ENCODE measurements around the gene VPS37C. TPM values are rescaled to one million over a fixed set of nuclear protein-coding genes. Genes with fewer than 3 reads are reported as not detected.
"Not testable (repeated sequence)": the region's sequence is repeated elsewhere in the genome, so short reads cannot be mapped to it uniquely, and the experiment has no call there.

Gene VPS37C
- total and polyA plus RNA-seq, 2 donors, result 8.6 to 23.5 TPM

DNA sequence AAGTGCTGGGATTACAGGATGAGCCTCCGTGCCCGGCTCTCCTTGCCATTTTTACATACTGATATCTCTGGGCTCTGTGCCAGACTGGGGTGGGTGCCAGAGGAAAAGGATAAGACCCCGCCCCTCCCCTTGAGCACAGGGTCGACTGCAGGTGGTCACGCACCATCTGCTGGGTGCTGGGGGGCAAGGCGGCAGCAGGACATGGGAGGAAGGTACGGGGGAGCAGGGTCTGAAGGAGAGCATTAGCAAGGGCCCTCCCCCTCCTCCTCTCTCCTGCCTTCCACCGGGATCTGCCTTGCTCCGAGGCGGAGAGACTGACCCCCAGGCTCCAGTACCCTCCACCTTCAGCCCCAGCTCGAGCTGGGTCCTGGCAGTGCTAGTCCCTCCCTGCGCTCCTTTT, 32.4 kb upstream of the VPS37C start:
- no peak overlapping the region for H3K27ac ChIP-seq (ENCODE audit: low read depth)
- WGBS, result 28% methylated on average over 12 of the region's 12 CpGs
- DNase-seq (ENCODE audit: extremely low spot score), result no peak
- no peak overlapping the region for H3K4me3 ChIP-seq (ENCODE audit: low read depth, low read length)
- no peaks in the 10 kb centered on the region for H3K4me1 ChIP-seq (ENCODE audit: insufficient read depth)
- no peaks in the 10 kb centered on the region for H3K36me3 ChIP-seq (ENCODE audit: insufficient read depth)

- Histone ChIP-seq H3K4me1 (ENCODE audit: insufficient read depth) (no peaks in the 10 kb centered on the region), H3K27ac (ENCODE audit: low read depth) (no peak overlapping the region), H3K36me3 (ENCODE audit: insufficient read depth) (no peaks in the 10 kb centered on the region), H3K4me3 (ENCODE audit: low read depth, low read length) (no peak overlapping the region)
- 81% methylated on average over 8 of the region's 8 CpGs for WGBS
- no peak for DNase-seq (ENCODE audit: extremely low spot score)
Observed at GRCh38 chr11:61189933-61190332, 28.7 kb upstream of the VPS37C start.

DNA sequence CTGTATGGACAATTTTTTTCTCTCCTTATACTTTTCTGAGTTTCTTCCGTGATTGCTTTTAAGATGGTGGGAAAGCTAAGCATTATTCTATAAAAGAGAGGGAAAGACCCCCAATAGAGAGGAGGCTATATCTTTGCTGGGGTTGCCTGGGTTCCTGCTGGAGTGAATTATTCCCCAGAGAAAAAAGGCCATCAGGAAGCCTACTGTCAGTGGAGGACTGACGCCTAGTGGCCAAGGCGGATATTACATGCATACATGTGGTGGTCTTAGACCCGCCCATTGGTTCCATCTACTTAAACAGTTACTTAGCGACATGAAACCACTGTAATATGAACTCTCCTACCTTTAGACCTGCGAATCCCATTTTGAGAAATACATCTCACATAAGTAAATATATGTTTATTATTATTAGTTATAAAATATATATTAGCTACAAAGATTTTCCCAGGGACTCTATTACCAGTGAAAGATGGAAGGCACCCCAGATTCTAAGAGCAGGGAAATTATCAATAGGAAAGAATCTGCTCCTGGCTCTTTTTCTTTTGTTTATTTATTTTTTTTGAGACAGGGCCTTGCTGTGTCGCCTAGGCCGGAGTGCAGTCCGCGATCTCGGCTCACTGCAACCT, 26.4 kb upstream of the VPS37C start:
- Histone ChIP-seq H3K4me1 (ENCODE audit: insufficient read depth) (no peaks in the 10 kb centered on the region), H3K36me3 (ENCODE audit: insufficient read depth) (no peaks in the 10 kb centered on the region), H3K27ac (ENCODE audit: low read depth) (no peak overlapping the region), H3K4me3 (ENCODE audit: low read depth, low read length) (no peak overlapping the region)
- 40% methylated on average over 11 of the region's 11 CpGs for WGBS
- no peak for DNase-seq (ENCODE audit: extremely low spot score)

GRCh38 chr11:61186504-61186903, 25.3 kb upstream of the VPS37C start:
- Histone ChIP-seq H3K4me3 (ENCODE audit: low read depth, low read length) (no peak overlapping the region), H3K27ac (ENCODE audit: low read depth) (no peak overlapping the region)
- WGBS, result 81% methylated on average over 8 of the region's 8 CpGs

GRCh38 chr11:61183645-61184044, 22.4 kb upstream of the VPS37C start:
- Histone ChIP-seq H3K36me3 (ENCODE audit: insufficient read depth) (no peaks in the 10 kb centered on the region), H3K4me3 (ENCODE audit: low read depth, low read length) (no peak overlapping the region), H3K27ac (ENCODE audit: low read depth) (no peak overlapping the region), H3K4me1 (ENCODE audit: insufficient read depth) (no peaks in the 10 kb centered on the region)
- DNase-seq (ENCODE audit: extremely low spot score), result no peak
- WGBS, result 69% methylated on average over 4 of the region's 4 CpGs

More at GRCh38 chr11:61186504-61186903, 25.3 kb upstream of the VPS37C start:
- no peak for DNase-seq (ENCODE audit: extremely low spot score)
- Histone ChIP-seq H3K36me3 (ENCODE audit: insufficient read depth) (no peaks in the 10 kb centered on the region), H3K4me1 (ENCODE audit: insufficient read depth) (no peaks in the 10 kb centered on the region)

DNA sequence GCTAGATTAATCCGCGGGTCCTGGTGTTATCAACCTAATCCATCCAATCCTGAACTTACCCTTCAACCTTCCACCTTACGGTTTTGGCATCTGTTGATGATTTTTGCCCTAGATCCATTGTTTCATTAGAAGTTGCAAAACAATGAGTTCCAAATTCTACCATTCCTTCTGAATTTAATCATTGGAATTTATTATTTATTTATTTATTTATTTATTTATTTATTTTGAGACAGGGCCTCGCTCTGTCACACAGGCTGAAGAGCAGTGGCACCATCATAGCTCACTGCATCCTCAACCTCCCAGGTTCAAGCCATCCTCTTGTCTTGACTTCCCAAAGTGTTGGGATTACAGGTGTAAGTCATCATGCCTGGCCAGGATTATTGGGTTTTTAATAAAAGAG, 20.3 kb upstream of the VPS37C start:
- no peak overlapping the region for H3K4me3 ChIP-seq (ENCODE audit: low read depth, low read length)
- no peak overlapping the region for H3K27ac ChIP-seq (ENCODE audit: low read depth)
- no peaks in the 10 kb centered on the region for H3K36me3 ChIP-seq (ENCODE audit: insufficient read depth)
- H3K4me1 ChIP-seq (ENCODE audit: insufficient read depth), result no peaks in the 10 kb centered on the region
- no peak for DNase-seq (ENCODE audit: extremely low spot score)
- WGBS, result 93% methylated on average over 4 of the region's 4 CpGs

GRCh38 chr11:61180205-61180604, 19.0 kb upstream of the VPS37C start:
- not testable (repeated sequence) for H3K4me1 ChIP-seq (ENCODE audit: insufficient read depth); H3K36me3 ChIP-seq (ENCODE audit: insufficient read depth); H3K27ac ChIP-seq (ENCODE audit: low read depth); DNase-seq (ENCODE audit: extremely low spot score); H3K4me3 ChIP-seq (ENCODE audit: low read depth, low read length)
- WGBS, result 92% methylated on average over 6 of the region's 6 CpGs

GRCh38 chr11:61176446-61176845, 15.2 kb upstream of the VPS37C start:
- no peak for DNase-seq (ENCODE audit: extremely low spot score)
- H3K4me3 ChIP-seq (ENCODE audit: low read depth, low read length), result no peak overlapping the region
- 54% methylated on average over 6 of the region's 6 CpGs for WGBS
- no peaks in the 10 kb centered on the region for H3K4me1 ChIP-seq (ENCODE audit: insufficient read depth)
- no peak overlapping the region for H3K27ac ChIP-seq (ENCODE audit: low read depth)
- H3K36me3 ChIP-seq (ENCODE audit: insufficient read depth), result no peaks in the 10 kb centered on the region

- Histone ChIP-seq H3K36me3 (ENCODE audit: insufficient read depth) (no peaks in the 10 kb centered on the region), H3K27ac (ENCODE audit: low read depth) (no peak overlapping the region), H3K4me1 (ENCODE audit: insufficient read depth) (no peaks in the 10 kb centered on the region), H3K4me3 (ENCODE audit: low read depth, low read length) (no peak overlapping the region)
- WGBS, result 86% methylated on average over 6 of the region's 6 CpGs
- no peak for DNase-seq (ENCODE audit: extremely low spot score)
Observed at GRCh38 chr11:61174949-61175348, 13.7 kb upstream of the VPS37C start.

- Histone ChIP-seq H3K27ac (ENCODE audit: low read depth) (no peak overlapping the region), H3K4me3 (ENCODE audit: low read depth, low read length) (no peak overlapping the region), H3K36me3 (ENCODE audit: insufficient read depth) (no peaks in the 10 kb centered on the region), H3K4me1 (ENCODE audit: insufficient read depth) (no peaks in the 10 kb centered on the region)
- WGBS, result 71% methylated on average over 6 of the region's 6 CpGs
- no peak for DNase-seq (ENCODE audit: extremely low spot score)
Observed at GRCh38 chr11:61174273-61174672, 13.0 kb upstream of the VPS37C start.

GRCh38 chr11:61173456-61173855, 12.2 kb upstream of the VPS37C start:
- no peak for DNase-seq (ENCODE audit: extremely low spot score)
- Histone ChIP-seq H3K4me3 (ENCODE audit: low read depth, low read length) (no peak overlapping the region), H3K36me3 (ENCODE audit: insufficient read depth) (no peaks in the 10 kb centered on the region), H3K4me1 (ENCODE audit: insufficient read depth) (no peaks in the 10 kb centered on the region), H3K27ac (ENCODE audit: low read depth) (no peak overlapping the region)
- 75% methylated on average over 4 of the region's 4 CpGs for WGBS

DNA sequence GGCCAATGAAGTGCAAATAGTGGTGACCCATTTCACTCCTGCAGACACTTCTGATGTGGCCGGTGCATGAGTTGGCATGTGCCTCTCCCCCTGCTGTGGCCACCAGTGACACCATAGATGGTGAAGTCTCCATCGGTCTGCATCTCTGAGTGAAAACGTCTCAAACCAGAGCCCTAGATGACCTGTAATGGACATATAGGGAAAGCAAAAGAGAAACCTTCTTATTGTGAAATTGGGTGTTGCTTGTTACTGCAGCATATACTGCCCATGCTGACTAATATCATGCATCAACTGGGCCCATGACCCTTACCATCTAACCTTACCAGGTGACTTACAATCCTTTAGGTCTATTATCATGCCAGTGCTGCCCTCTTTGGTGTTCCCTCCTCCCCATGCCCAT, 11.7 kb upstream of the VPS37C start:
- no peaks in the 10 kb centered on the region for H3K36me3 ChIP-seq (ENCODE audit: insufficient read depth)
- no peak for DNase-seq (ENCODE audit: extremely low spot score)
- no peaks in the 10 kb centered on the region for H3K4me1 ChIP-seq (ENCODE audit: insufficient read depth)
- WGBS, result 92% methylated on average over 3 of the region's 3 CpGs
- H3K4me3 ChIP-seq (ENCODE audit: low read depth, low read length), result no peak overlapping the region
- H3K27ac ChIP-seq (ENCODE audit: low read depth), result no peak overlapping the region

DNA sequence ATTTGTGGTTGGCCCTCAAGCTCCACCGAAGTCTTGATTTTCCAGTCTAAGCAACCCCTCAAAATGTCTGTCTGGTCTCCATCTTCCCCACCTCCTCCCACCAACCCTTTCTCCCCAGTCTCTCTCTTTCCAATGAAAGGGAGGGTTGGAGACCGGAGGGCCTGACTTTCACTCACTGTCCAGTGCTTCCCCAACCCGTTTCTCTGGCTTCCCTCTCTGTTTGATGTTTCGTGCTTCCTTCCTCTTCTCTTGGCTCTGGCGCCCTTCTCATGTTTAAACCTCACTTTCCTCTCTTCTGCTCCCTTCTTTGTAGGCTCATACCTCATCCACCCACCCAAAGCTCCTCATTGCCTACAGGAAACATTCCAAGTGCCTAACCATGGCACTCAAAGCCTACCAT, 11.1 kb upstream of the VPS37C start:
- Histone ChIP-seq H3K4me1 (ENCODE audit: insufficient read depth) (no peaks in the 10 kb centered on the region), H3K4me3 (ENCODE audit: low read depth, low read length) (no peak overlapping the region), H3K27ac (ENCODE audit: low read depth) (no peak overlapping the region), H3K36me3 (ENCODE audit: insufficient read depth) (no peaks in the 10 kb centered on the region)
- DNase-seq (ENCODE audit: extremely low spot score), result no peak
- 70% methylated on average over 5 of the region's 5 CpGs for WGBS

- 75% methylated on average over 3 of the region's 3 CpGs for WGBS
- DNase-seq (ENCODE audit: extremely low spot score), result no peak
- Histone ChIP-seq H3K4me3 (ENCODE audit: low read depth, low read length) (no peak overlapping the region), H3K27ac (ENCODE audit: low read depth) (no peak overlapping the region), H3K36me3 (ENCODE audit: insufficient read depth) (no peaks in the 10 kb centered on the region), H3K4me1 (ENCODE audit: insufficient read depth) (no peaks in the 10 kb centered on the region)
Observed at GRCh38 chr11:61171907-61172306, 10.7 kb upstream of the VPS37C start.

- Histone ChIP-seq H3K27ac (ENCODE audit: low read depth) (no peak overlapping the region), H3K4me3 (ENCODE audit: low read depth, low read length) (no peak overlapping the region), H3K4me1 (ENCODE audit: insufficient read depth) (no peaks in the 10 kb centered on the region), H3K36me3 (ENCODE audit: insufficient read depth) (no peaks in the 10 kb centered on the region)
- DNase-seq (ENCODE audit: extremely low spot score), result no peak
- WGBS, result 73% methylated on average over 9 of the region's 9 CpGs
Observed at GRCh38 chr11:61170566-61170965, 9.3 kb upstream of the VPS37C start.

Measured in urinary bladder (tissue), 4 donors.